GM12891 (cell line): ENCODE data around the gene SEPTIN3.

Source experiments
- POLR2A ChIP-seq: IDR thresholded peaks from 2 replicates; pipeline ENCODE4 v1.6.1; 2011; ENCODE audit warnings: low read depth, low read length, control low read depth
- POLR2AphosphoS5 ChIP-seq: IDR thresholded peaks from 2 replicates; pipeline ENCODE4 v1.6.1; 2011; ENCODE audit warnings: low read depth, low read length, control low read depth
- POU2F2 ChIP-seq: IDR thresholded peaks from 2 replicates; pipeline ENCODE4 v1.6.1; 2011; ENCODE audit warnings: low read depth, mild to moderate bottlenecking, control low read depth, low read length, moderate library complexity
- SPI1 ChIP-seq: IDR thresholded peaks from 2 replicates; pipeline ENCODE4 v1.6.1; 2011; ENCODE audit warnings: low read depth, low read length, control low read depth
- TAF1 ChIP-seq: IDR thresholded peaks from 2 replicates; pipeline ENCODE4 v1.6.1; 2011; ENCODE audit warnings: low read depth, low read length, control low read depth

- TF ChIP-seq POLR2A (no peak), SPI1 (no peak), POU2F2 (no peak), POLR2AphosphoS5 (no peak), TAF1 (no peak)
Measured at GRCh38 chr22:41991111-41991510, 21.9 kb downstream of the SEPTIN3 start.
